GM12878 (cell line): ENCODE results near the gene SLC5A6.

ENCODE experiments used
- BCL3 ChIP-seq: IDR thresholded peaks from 2 replicates; pipeline ENCODE4 v1.6.1; 2011; ENCODE audit warnings: borderline replicate concordance, low read depth, mild to moderate bottlenecking, moderate library complexity, low read length; ENCODE audit not compliant: insufficient read depth, poor library complexity, severe bottlenecking
- CEBPB ChIP-seq, 2 experiments: fragments of 150-350 bp in 1 of 2; IDR thresholded peaks; 2 replicates each; pipeline ENCODE4 v1.6.1; 2012 to 2014; ENCODE audit warnings: low read depth in 2 of 2, low read length in 2 of 2, borderline replicate concordance in 1 of 2, inconsistent platforms in 1 of 2
- CHD2 ChIP-seq: IDR thresholded peaks from 2 replicates; pipeline ENCODE4 v1.6.1; 2011; ENCODE audit warnings: low read depth, low read length, improper control_type of control experiment, borderline replicate concordance
- CTCF ChIP-seq, 3 experiments: IDR thresholded peaks in 2 of 3; conservative IDR thresholded peaks in 1 of 3; 2 replicates each; pipeline ENCODE4 v1.5.1; 2011; ENCODE audit warnings: low read depth in 3 of 3, low read length in 3 of 3, mild to moderate bottlenecking in 3 of 3, control low read depth in 2 of 3, moderate library complexity in 2 of 3, inconsistent platforms in 1 of 3, mixed read lengths in 1 of 3; ENCODE audit not compliant: control insufficient read depth in 2 of 3, insufficient read depth in 1 of 3; ENCODE audit errors: extremely low read depth in 1 of 3
- EP300 ChIP-seq, 2 experiments: fragments of 150-350 bp in 1 of 2; IDR thresholded peaks; 2 replicates each; pipeline ENCODE4 v1.6.1; 2011 to 2012; ENCODE audit warnings: low read depth in 2 of 2, low read length in 2 of 2, borderline replicate concordance in 1 of 2, improper control_type of control experiment in 1 of 2, inconsistent platforms in 1 of 2; ENCODE audit not compliant: control insufficient read depth in 1 of 2
- EZH2 ChIP-seq: IDR thresholded peaks from 2 replicates; pipeline ENCODE4 v1.6.1; 2012; ENCODE audit warnings: low read depth, mild to moderate bottlenecking, control low read depth, inconsistent platforms, low read length, borderline replicate concordance; ENCODE audit not compliant: control insufficient read depth
- FOS ChIP-seq: IDR thresholded peaks from 3 replicates; pipeline ENCODE4 v1.6.1; 2011; ENCODE audit warnings: borderline replicate concordance; ENCODE audit not compliant: insufficient read length; ENCODE audit errors: extremely low read depth
- FOXK2 ChIP-seq: fragments of 450-650 bp; IDR thresholded peaks from 2 replicates; pipeline ENCODE4 v1.6.1; 2017; ENCODE audit warnings: mild to moderate bottlenecking, moderate library complexity
- NFIC ChIP-seq: IDR thresholded peaks from 2 replicates; pipeline ENCODE4 v1.6.1; 2012; ENCODE audit warnings: low read depth, mild to moderate bottlenecking, inconsistent platforms, low read length, moderate library complexity
- POLR2A ChIP-seq: IDR thresholded peaks from 2 replicates; pipeline ENCODE4 v1.6.1; 2011; ENCODE audit warnings: low read depth, mild to moderate bottlenecking, low read length
- RAD21 ChIP-seq: IDR thresholded peaks from 2 replicates; pipeline ENCODE4 v1.6.1; 2011; ENCODE audit warnings: mild to moderate bottlenecking, low read depth, low read length, moderate library complexity; ENCODE audit not compliant: insufficient read depth
- RFX5 ChIP-seq: IDR thresholded peaks from 2 replicates; pipeline ENCODE4 v1.6.1; 2011; ENCODE audit warnings: low read depth, low read length, improper control_type of control experiment
- SP1 ChIP-seq: IDR thresholded peaks from one replicate; pipeline ENCODE4 v1.6.1; 2011; ENCODE audit warnings: low read depth, low read length
- ZBTB33 ChIP-seq: fragments of 450-650 bp; IDR thresholded peaks from 2 replicates; pipeline ENCODE4 v1.6.1; 2017; ENCODE audit warnings: mild to moderate bottlenecking

GRCh38 chr2:27194538-27195354, 17.3 kb downstream of the SLC5A6 start:
- TF ChIP-seq NFIC (no peak), EP300 (IDR thresholded peaks at IDR 0.05; ENCODE audit: borderline replicate concordance in 1 of 2, control insufficient read depth in 1 of 2, low read depth in 2 of 2, low read length in 2 of 2) (no peak), CEBPB (IDR thresholded peaks at IDR 0.05; ENCODE audit: borderline replicate concordance in 1 of 2, low read depth in 2 of 2, low read length in 2 of 2) (no peak), CTCF (IDR thresholded peaks at IDR 0.05 in 2 of 3, conservative IDR thresholded peaks at IDR 0.05 in 1 of 3; ENCODE audit: control insufficient read depth in 2 of 3, extremely low read depth in 1 of 3, insufficient read depth in 1 of 3, low read depth in 3 of 3, low read length in 3 of 3) (no peak), BCL3 (no peak), POLR2A (no peak), SP1 (no peak), ZBTB33 (no peak), RAD21 (no peak), RFX5 (no peak), FOS (no peak), FOXK2 (no peak), CHD2 (no peak), EZH2 (no peak)
